ENCODE measurements around the gene DACH2. TPM values are rescaled to one million over a fixed set of nuclear protein-coding genes. Genes with fewer than 3 reads are reported as not detected.

DACH2 gene
- total and polyA plus RNA-seq, 10 donors = not detected

- Histone ChIP-seq H3K27me3 (replicated peaks in 1 of 7) (no peaks in the 10 kb centered on the region), H3K9me3 (no peaks in the 10 kb centered on the region), H3K4me1 (no peaks in the 10 kb centered on the region), H3K36me3 (no peaks in the 10 kb centered on the region), H3K27ac (no peak overlapping the region), H3K4me3 (no peak overlapping the region)
- intact Hi-C loops (cut with DNase I; ENCODE audit: low total_unique reads) = no loop called here
- TF ChIP-seq CTCF (IDR thresholded peaks at IDR 0.05 in 8 of 11, conservative IDR thresholded peaks at IDR 0.05 in 3 of 11) (no peak), POLR2AphosphoS5 (IDR thresholded peaks at IDR 0.05) (no peak), POLR2A (IDR thresholded peaks at IDR 0.05) (no peak)
- DNase-seq = no peak
- 75 to 100% (median 88%) methylated on average over 1 of the region's 1 CpG for WGBS, 5 donors
These were observed 356.0 kb downstream of the DACH2 start for GRCh38 chrX:86504297-86504696.

GRCh38 chrX:86507331-86507730 lies 359.1 kb downstream of the DACH2 start:
- no peak overlapping the region for H3K4me3 ChIP-seq
- TF ChIP-seq CTCF (IDR thresholded peaks at IDR 0.05 in 8 of 11, conservative IDR thresholded peaks at IDR 0.05 in 3 of 11) = no peak
- TF ChIP-seq POLR2A (IDR thresholded peaks at IDR 0.05) = no peak
- no peak for TF ChIP-seq POLR2AphosphoS5 (IDR thresholded peaks at IDR 0.05)
- intact Hi-C loops (cut with DNase I; ENCODE audit: low total_unique reads) = no loop called here
- H3K27me3 ChIP-seq (replicated peaks in 1 of 7) = no peaks in the 10 kb centered on the region
- H3K9me3 ChIP-seq = no peaks in the 10 kb centered on the region
- H3K36me3 ChIP-seq = no peaks in the 10 kb centered on the region
- H3K27ac ChIP-seq = no peak overlapping the region
- H3K4me1 ChIP-seq = no peaks in the 10 kb centered on the region
- 13 to 48% (median 38%) methylated on average over 1 to 2 of the region's 2 CpGs for WGBS, 5 donors
- no peak for DNase-seq

DNA sequence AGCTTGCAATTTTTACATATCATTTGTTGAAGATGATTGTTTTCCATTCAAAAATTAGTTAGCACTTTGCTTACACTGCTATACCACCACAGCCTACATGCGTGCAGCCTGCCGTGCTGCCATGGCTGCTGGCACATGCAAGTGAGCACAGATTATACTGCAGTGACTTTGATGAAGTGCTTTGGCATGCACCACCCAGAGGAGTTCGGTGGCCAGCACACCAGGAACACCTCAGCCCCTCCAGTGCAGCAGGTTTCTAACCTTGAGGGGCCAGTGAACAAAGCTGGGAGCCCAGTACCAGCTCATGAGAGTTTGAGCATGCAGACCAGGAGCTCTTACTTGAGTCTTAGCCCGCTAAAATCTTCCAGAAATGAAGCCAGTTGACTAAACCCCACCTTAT lies 431.5 kb downstream of the DACH2 start:
- no peaks in the 10 kb centered on the region for H3K36me3 ChIP-seq
- intact Hi-C loops (cut with DNase I; ENCODE audit: low total_unique reads) = no loop called here
- H3K27me3 ChIP-seq (replicated peaks in 1 of 7) = peaks cover 0 to 4% (median 0%) of the 10 kb centered on the region in 7 donors
- TF ChIP-seq POLR2A (IDR thresholded peaks at IDR 0.05) = no peak
- 62 to 82% (median 66%) methylated on average over 4 of the region's 4 CpGs for WGBS, 5 donors
- DNase-seq = no peak
- H3K27ac ChIP-seq = no peak overlapping the region
- no peaks in the 10 kb centered on the region for H3K4me1 ChIP-seq
- H3K4me3 ChIP-seq = no peak overlapping the region
- no peaks in the 10 kb centered on the region for H3K9me3 ChIP-seq

DNA sequence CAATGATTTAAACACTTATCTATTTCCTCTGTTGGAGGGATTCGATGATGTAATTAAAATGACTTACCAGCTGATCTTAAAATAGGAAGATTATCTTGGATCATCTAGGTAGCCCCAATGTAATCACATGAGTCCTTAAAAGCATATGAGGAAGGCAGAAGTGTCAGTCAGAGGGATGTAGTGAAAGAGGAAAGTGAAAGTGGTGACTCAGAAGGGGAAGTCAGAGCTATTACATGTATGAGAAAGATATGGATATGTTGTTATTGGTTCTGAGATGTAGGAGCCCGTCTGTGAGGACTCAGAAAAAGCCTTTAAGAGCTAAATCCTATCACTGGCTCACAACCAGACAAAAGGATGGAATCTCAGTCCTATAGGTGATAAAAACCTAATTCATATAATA lies 456.4 kb downstream of the DACH2 start:
- peaks cover 0 to 15% (median 0%) of the 10 kb centered on the region in 8 donors for H3K9me3 ChIP-seq
- H3K27ac ChIP-seq = no peak overlapping the region
- WGBS, 5 donors = 26 to 52% (median 29%) methylated on average over 2 of the region's 2 CpGs
- no peaks in the 10 kb centered on the region for H3K36me3 ChIP-seq
- no peak for DNase-seq
- no peaks in the 10 kb centered on the region for H3K27me3 ChIP-seq (replicated peaks in 1 of 7)
- no peak overlapping the region for H3K4me3 ChIP-seq
- TF ChIP-seq CTCF (IDR thresholded peaks at IDR 0.05 in 8 of 11, conservative IDR thresholded peaks at IDR 0.05 in 3 of 11) (no peak), POLR2AphosphoS5 (IDR thresholded peaks at IDR 0.05) (no peak), POLR2A (IDR thresholded peaks at IDR 0.05) (no peak)
- no peaks in the 10 kb centered on the region for H3K4me1 ChIP-seq
- intact Hi-C loops (cut with DNase I; ENCODE audit: low total_unique reads) = no loop called here

DNA sequence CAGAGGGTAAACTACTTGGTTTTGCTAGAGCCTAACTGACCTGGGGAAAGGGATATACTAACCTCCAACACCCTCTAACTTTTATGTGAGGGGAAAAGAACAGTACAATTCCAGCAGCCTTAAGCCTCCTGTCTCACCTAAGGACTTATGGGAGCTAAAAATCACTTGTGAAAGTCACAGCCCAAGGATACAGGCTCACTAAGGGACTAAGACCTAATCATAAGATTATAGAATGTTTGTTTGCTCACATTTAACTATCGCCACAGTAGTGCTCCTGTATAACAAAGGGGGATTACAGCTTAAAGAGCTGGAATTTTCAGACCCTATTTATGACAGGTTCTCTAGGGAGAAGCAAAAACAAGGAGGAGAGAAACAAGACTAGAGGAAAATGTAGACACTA lies 548.7 kb downstream of the DACH2 start:
- intact Hi-C loops (cut with DNase I; ENCODE audit: low total_unique reads) = no loop called here
- H3K4me3 ChIP-seq = no peak overlapping the region

More for the DNA sequence above, 548.7 kb downstream of the DACH2 start:
- WGBS, 5 donors = 58 to 89% (median 69%) methylated on average over 1 of the region's 1 CpG
- DNase-seq = no peak
- H3K36me3 ChIP-seq = no peaks in the 10 kb centered on the region
- peaks cover 0 to 5% (median 0%) of the 10 kb centered on the region in 7 donors for H3K27me3 ChIP-seq (replicated peaks in 1 of 7)
- H3K4me1 ChIP-seq = no peaks in the 10 kb centered on the region
- TF ChIP-seq CTCF (IDR thresholded peaks at IDR 0.05 in 8 of 11, conservative IDR thresholded peaks at IDR 0.05 in 3 of 11) (no peak), POLR2A (IDR thresholded peaks at IDR 0.05) (no peak), POLR2AphosphoS5 (IDR thresholded peaks at IDR 0.05) (no peak)
- H3K27ac ChIP-seq = no peak overlapping the region
- no peaks in the 10 kb centered on the region for H3K9me3 ChIP-seq

Measured in spleen (tissue), 11 donors.